ENCODE results near the gene ZC2HC1C. TPM values are rescaled to one million over a fixed set of nuclear protein-coding genes. Genes with fewer than 3 reads are reported as not detected.
A peak's percentile ranks its signal among the peaks of the same experiment; 100 is the strongest.

Gene ZC2HC1C
- total and polyA plus RNA-seq, 2 donors (not counting 1 experiment from before 2014, with no cell fraction given), result 0.90 to 1.8 TPM

- H3K79me2 ChIP-seq (ENCODE audit: control insufficient read depth, insufficient read depth, low read length), result no peaks in the 10 kb centered on the region
- H3K4me1 ChIP-seq (ENCODE audit: control insufficient read depth, extremely low read depth, insufficient read depth, low read length), result no peaks in the 10 kb centered on the region
- no peaks in the 10 kb centered on the region for H3K27me3 ChIP-seq (ENCODE audit: control insufficient read depth, insufficient read depth, low read length)
- H4K20me1 ChIP-seq (ENCODE audit: control insufficient read depth, extremely low read depth, insufficient read depth, low read length), result no peaks in the 10 kb centered on the region
- H3K4me2 ChIP-seq (ENCODE audit: extremely low read depth, insufficient read depth, low read length), result no peak overlapping the region
- no peak overlapping the region for H3K4me3 ChIP-seq (replicated peaks in 1 of 4; ENCODE audit: control extremely low read depth in 1 of 4, insufficient read depth in 1 of 4, low read depth in 3 of 4, low read length in 4 of 4)
- no peaks in the 10 kb centered on the region for H3K9me3 ChIP-seq (ENCODE audit: control insufficient read depth, insufficient read depth, low read depth, low read length)
- no peak overlapping the region for H3K9ac ChIP-seq (ENCODE audit: insufficient read depth, low read length)
- TF ChIP-seq EZH2 (IDR thresholded peaks at IDR 0.05; ENCODE audit: low read length, missing control alignments), result no peak
- peak; percentile 78 to 89 for TF ChIP-seq CTCF (conservative IDR thresholded peaks at IDR 0.05 in 1 of 2, IDR thresholded peaks at IDR 0.05 in 1 of 2; ENCODE audit: low read depth in 1 of 2, low read length in 2 of 2)
- no peak overlapping the region for H2AFZ ChIP-seq (ENCODE audit: low read length)
- no peak overlapping the region for H3K27ac ChIP-seq (ENCODE audit: insufficient read depth, low read length)
- H3K36me3 ChIP-seq (ENCODE audit: control insufficient read depth, insufficient read depth, low read length), result peaks cover 6% of the 10 kb centered on the region
- peak; percentile 36 to 70 for DNase-seq (ENCODE audit: low read depth in 2 of 2)
Measured at GRCh38 chr14:75088566-75089373, 19.3 kb downstream of the ZC2HC1C start.

- Histone ChIP-seq H4K20me1 (ENCODE audit: control insufficient read depth, extremely low read depth, insufficient read depth, low read length) (no peaks in the 10 kb centered on the region), H3K79me2 (ENCODE audit: control insufficient read depth, insufficient read depth, low read length) (no peaks in the 10 kb centered on the region), H3K4me1 (ENCODE audit: control insufficient read depth, extremely low read depth, insufficient read depth, low read length) (no peaks in the 10 kb centered on the region), H3K9ac (ENCODE audit: insufficient read depth, low read length) (no peak overlapping the region), H3K4me2 (ENCODE audit: extremely low read depth, insufficient read depth, low read length) (no peak overlapping the region), H3K4me3 (replicated peaks in 1 of 4; ENCODE audit: control extremely low read depth in 1 of 4, insufficient read depth in 1 of 4, low read depth in 3 of 4, low read length in 4 of 4) (no peak overlapping the region), H2AFZ (ENCODE audit: low read length) (no peak overlapping the region), H3K9me3 (ENCODE audit: control insufficient read depth, insufficient read depth, low read depth, low read length) (no peaks in the 10 kb centered on the region), H3K27ac (ENCODE audit: insufficient read depth, low read length) (no peak overlapping the region), H3K36me3 (ENCODE audit: control insufficient read depth, insufficient read depth, low read length) (peaks cover 4% of the 10 kb centered on the region), H3K27me3 (ENCODE audit: control insufficient read depth, insufficient read depth, low read length) (no peaks in the 10 kb centered on the region)
- DNase-seq (ENCODE audit: low read depth in 2 of 2), result peak in 1 of 2 donors; percentile 19
- TF ChIP-seq CTCF (conservative IDR thresholded peaks at IDR 0.05 in 1 of 2, IDR thresholded peaks at IDR 0.05 in 1 of 2; ENCODE audit: low read depth in 1 of 2, low read length in 2 of 2) (no peak), EZH2 (IDR thresholded peaks at IDR 0.05; ENCODE audit: low read length, missing control alignments) (no peak)
Measured at GRCh38 chr14:75090353-75090752, 20.9 kb downstream of the ZC2HC1C start.

- H3K4me2 ChIP-seq (ENCODE audit: extremely low read depth, insufficient read depth, low read length), result no peak overlapping the region
- no peak for TF ChIP-seq EZH2 (IDR thresholded peaks at IDR 0.05; ENCODE audit: low read length, missing control alignments)
- TF ChIP-seq CTCF (conservative IDR thresholded peaks at IDR 0.05 in 1 of 2, IDR thresholded peaks at IDR 0.05 in 1 of 2; ENCODE audit: low read depth in 1 of 2, low read length in 2 of 2), result no peak
- no peaks in the 10 kb centered on the region for H3K27me3 ChIP-seq (ENCODE audit: control insufficient read depth, insufficient read depth, low read length)
- H3K4me1 ChIP-seq (ENCODE audit: control insufficient read depth, extremely low read depth, insufficient read depth, low read length), result no peaks in the 10 kb centered on the region
- H3K9ac ChIP-seq (ENCODE audit: insufficient read depth, low read length), result no peak overlapping the region
- H2AFZ ChIP-seq (ENCODE audit: low read length), result no peak overlapping the region
- H3K4me3 ChIP-seq (replicated peaks in 1 of 4; ENCODE audit: control extremely low read depth in 1 of 4, insufficient read depth in 1 of 4, low read depth in 3 of 4, low read length in 4 of 4), result no peak overlapping the region
- DNase-seq (ENCODE audit: low read depth in 2 of 2), result no peak
- H3K27ac ChIP-seq (ENCODE audit: insufficient read depth, low read length), result no peak overlapping the region
- no peaks in the 10 kb centered on the region for H4K20me1 ChIP-seq (ENCODE audit: control insufficient read depth, extremely low read depth, insufficient read depth, low read length)
- no peaks in the 10 kb centered on the region for H3K9me3 ChIP-seq (ENCODE audit: control insufficient read depth, insufficient read depth, low read depth, low read length)
- H3K36me3 ChIP-seq (ENCODE audit: control insufficient read depth, insufficient read depth, low read length), result peaks cover 4% of the 10 kb centered on the region
- no peaks in the 10 kb centered on the region for H3K79me2 ChIP-seq (ENCODE audit: control insufficient read depth, insufficient read depth, low read length)
Measured at GRCh38 chr14:75091251-75091650, 21.8 kb downstream of the ZC2HC1C start.
